Upper lobe of right lung (tissue), 1 donor: Measurements from ENCODE around the gene PDP2. TPM values are rescaled to one million over a fixed set of nuclear protein-coding genes. Genes with fewer than 3 reads are reported as not detected.
"Not testable (repeated sequence)": the region's sequence is repeated elsewhere in the genome, so short reads cannot be mapped to it uniquely, and the experiment has no call there.

Experiments
- ATAC-seq: fragments of 200-7000 bp; cut with Tn5 transposase; one replicate; pipeline ENCODE4 v1.9.1; 2020; ENCODE audit warnings: mild to moderate bottlenecking, moderate library complexity
- DNase-seq: peaks from one replicate; pipeline ENCODE4 v3.0.0-alpha.2; 2020
- H3K27ac ChIP-seq: fragments of 200-600 bp; one replicate; pipeline ENCODE4 v1.8.0; 2022
- H3K27me3 ChIP-seq: fragments of 200-600 bp; one replicate; pipeline ENCODE4 v1.8.0; 2022; ENCODE audit warnings: mild to moderate bottlenecking
- H3K36me3 ChIP-seq: fragments of 200-600 bp; one replicate; pipeline ENCODE4 v1.8.0; 2022
- H3K4me1 ChIP-seq: fragments of 200-600 bp; one replicate; pipeline ENCODE4 v1.8.0; 2022
- H3K4me3 ChIP-seq: fragments of 200-600 bp; one replicate; pipeline ENCODE4 v1.8.0; 2022; ENCODE audit warnings: mild to moderate bottlenecking
- H3K9me3 ChIP-seq: fragments of 200-600 bp; one replicate; pipeline ENCODE4 v1.8.0; 2022
- intact Hi-C: fragments of 100-400 bp; cut with DNase I; formaldehyde crosslinking; loops from one replicate; pipeline ENCODE4 v1.11.0; 2022
- total RNA-seq: library from RNA; stranded (reverse); fragmentation: NEBNext Ultra II Directional; extraction: Animal tissue kit (Norgen Biotek cat#: 25700); gene quantifications from one replicate; pipeline ENCODE4 v1.2.1, GENCODE V29; 2021
- TF ChIP-seq, protein P1 (sequence below): fragments of 200-600 bp; IDR thresholded peaks from one replicate; pipeline ENCODE4 v1.8.0; 2022; ENCODE audit warnings: antibody characterized with exemption
- donor health status: DM: no; HTN: yes; CAD: no; lungs with severe emphysema.

PDP2 gene
- total RNA-seq, 1 donor from 2014 or later, result 22.4 TPM

DNA sequence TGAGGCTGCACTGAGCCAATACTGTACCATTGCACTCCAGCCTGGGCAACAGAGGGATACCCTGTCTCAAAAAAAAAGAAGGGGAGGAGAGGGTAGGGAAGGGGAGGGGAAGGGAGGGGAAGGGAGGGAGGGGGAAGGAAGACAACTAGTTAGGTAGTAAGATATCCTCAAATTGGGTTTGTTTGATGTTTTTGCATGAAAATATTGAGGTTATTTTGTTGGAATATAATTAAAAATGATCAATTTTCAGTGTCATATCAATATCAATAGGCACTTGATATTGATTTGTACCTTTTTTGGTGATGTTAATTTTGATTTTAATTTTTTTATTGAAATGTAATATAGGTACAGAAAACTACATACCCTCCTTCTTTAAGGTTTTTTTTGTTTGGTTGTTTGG lies 16.6 kb upstream of the PDP2 start:
- Histone ChIP-seq H3K36me3 (no peaks in the 10 kb centered on the region), H3K27me3 (no peaks in the 10 kb centered on the region), H3K4me1 (no peaks in the 10 kb centered on the region), H3K27ac (no peak overlapping the region), H3K4me3 (no peak overlapping the region), H3K9me3 (no peaks in the 10 kb centered on the region)
- ATAC-seq (no peak), DNase-seq (no peak)
- intact Hi-C loops, result no loop called here
- TF ChIP-seq, protein P1, sequence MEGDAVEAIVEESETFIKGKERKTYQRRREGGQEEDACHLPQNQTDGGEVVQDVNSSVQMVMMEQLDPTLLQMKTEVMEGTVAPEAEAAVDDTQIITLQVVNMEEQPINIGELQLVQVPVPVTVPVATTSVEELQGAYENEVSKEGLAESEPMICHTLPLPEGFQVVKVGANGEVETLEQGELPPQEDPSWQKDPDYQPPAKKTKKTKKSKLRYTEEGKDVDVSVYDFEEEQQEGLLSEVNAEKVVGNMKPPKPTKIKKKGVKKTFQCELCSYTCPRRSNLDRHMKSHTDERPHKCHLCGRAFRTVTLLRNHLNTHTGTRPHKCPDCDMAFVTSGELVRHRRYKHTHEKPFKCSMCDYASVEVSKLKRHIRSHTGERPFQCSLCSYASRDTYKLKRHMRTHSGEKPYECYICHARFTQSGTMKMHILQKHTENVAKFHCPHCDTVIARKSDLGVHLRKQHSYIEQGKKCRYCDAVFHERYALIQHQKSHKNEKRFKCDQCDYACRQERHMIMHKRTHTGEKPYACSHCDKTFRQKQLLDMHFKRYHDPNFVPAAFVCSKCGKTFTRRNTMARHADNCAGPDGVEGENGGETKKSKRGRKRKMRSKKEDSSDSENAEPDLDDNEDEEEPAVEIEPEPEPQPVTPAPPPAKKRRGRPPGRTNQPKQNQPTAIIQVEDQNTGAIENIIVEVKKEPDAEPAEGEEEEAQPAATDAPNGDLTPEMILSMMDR, result no peak

DNA sequence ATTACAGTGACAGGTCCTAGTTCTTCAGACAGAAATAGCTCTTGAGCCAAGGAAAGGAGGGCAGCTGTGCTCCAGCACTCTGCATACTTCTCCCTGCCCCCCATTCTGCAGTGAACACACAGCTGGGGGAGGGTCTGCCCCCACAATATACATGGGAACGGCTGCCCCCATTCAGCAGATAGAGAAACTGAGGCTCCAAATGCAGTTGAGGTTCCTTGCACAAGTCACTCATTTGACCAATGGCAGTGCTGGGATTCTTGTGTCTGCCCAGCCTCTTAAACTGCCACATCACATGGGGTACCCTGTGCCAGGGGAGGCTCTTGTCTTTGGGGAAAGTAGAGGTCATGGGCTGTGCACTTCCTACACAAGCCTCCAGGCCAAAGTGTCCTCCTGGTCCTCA lies 10.9 kb upstream of the PDP2 start:
- TF ChIP-seq, protein P1, result no peak

DNA sequence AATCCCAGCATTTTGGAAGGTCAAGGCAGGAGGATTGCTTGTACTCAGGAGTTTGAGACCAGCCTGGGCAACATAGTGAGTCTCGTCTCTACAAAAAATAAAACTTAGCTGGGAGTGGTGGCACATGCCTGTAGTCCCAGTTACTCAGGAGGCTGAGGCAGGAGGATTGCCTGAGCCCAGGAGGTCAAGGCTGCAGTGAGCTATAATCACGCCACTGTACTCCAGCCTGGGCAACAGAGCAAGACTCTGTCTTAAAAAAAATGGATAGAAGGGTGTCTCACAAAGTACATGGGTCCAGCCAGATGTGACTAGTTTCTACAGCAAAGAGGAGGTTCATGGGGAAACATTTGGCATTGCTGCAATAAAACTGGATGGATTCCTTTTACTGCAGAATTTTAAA lies 9.0 kb upstream of the PDP2 start:
- H3K4me1 ChIP-seq, result peaks cover 15% of the 10 kb centered on the region
- H3K27ac ChIP-seq, H3K4me3 ChIP-seq, H3K36me3 ChIP-seq, ATAC-seq, H3K9me3 ChIP-seq, intact Hi-C loops, DNase-seq, H3K27me3 ChIP-seq: not testable (repeated sequence)

More for the DNA sequence above, 10.9 kb upstream of the PDP2 start:
- ATAC-seq (no peak), DNase-seq (no peak)
- peaks cover 11% of the 10 kb centered on the region for H3K4me1 ChIP-seq
- H3K27ac ChIP-seq, result no peak overlapping the region
- intact Hi-C loops, result no loop called here
- H3K36me3 ChIP-seq, result no peaks in the 10 kb centered on the region
- H3K9me3 ChIP-seq, result no peaks in the 10 kb centered on the region
- H3K4me3 ChIP-seq, result no peak overlapping the region
- H3K27me3 ChIP-seq, result no peaks in the 10 kb centered on the region

DNA sequence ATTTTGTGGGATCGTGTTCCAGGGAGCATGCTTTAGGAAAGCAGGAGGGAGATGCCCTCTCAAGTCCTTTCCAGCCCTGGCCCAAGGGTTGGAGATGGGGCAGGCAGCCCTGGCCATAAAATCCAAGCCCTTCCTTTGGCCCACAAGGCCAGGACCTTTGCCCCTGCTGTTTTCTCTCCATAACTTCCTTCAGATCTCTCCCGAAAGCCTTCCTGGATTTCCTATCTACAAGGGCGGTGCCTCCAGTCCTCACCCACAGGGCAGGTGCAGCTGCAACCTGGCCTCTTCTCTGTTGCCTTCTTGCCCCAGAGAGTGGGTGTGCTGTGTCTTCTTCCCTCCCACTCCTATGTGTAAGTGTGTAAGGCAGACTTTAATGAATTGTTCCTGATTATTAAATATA lies 8.5 kb upstream of the PDP2 start:
- Histone ChIP-seq H3K27ac (no peak overlapping the region), H3K4me1 (peaks cover 15% of the 10 kb centered on the region), H3K4me3 (no peak overlapping the region), H3K9me3 (no peaks in the 10 kb centered on the region), H3K27me3 (no peaks in the 10 kb centered on the region), H3K36me3 (no peaks in the 10 kb centered on the region)
- DNase-seq (no peak), ATAC-seq (no peak)
- intact Hi-C loops, result no loop called here
- TF ChIP-seq, protein P1, result no peak

DNA sequence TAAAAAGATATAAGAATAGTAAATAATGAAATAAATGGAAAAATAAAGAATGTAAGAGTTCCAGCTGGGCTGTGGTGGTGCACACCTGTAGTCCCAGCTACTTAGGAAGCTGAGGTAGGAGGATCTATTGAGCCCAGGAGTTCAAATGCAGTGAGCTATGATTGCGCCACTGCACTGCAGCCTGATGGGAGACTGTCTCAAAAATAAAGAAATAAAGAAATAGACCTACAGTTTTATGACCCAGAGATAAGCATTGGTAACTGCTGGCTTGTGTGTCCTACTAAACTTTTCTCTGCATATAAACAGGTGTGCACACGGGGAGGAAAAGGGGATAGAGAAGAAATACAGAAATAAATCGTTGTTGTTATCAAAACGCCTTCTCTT lies 7.8 kb upstream of the PDP2 start:
- ATAC-seq (no peak), DNase-seq (no peak)
- Histone ChIP-seq H3K36me3 (no peaks in the 10 kb centered on the region), H3K4me1 (peaks cover 15% of the 10 kb centered on the region), H3K27ac (peak overlapping the region; percentile 55), H3K4me3 (peak overlapping the region; percentile 47), H3K27me3 (no peaks in the 10 kb centered on the region), H3K9me3 (no peaks in the 10 kb centered on the region)
- TF ChIP-seq, protein P1, result no peak
- intact Hi-C loops, result no loop called here

DNA sequence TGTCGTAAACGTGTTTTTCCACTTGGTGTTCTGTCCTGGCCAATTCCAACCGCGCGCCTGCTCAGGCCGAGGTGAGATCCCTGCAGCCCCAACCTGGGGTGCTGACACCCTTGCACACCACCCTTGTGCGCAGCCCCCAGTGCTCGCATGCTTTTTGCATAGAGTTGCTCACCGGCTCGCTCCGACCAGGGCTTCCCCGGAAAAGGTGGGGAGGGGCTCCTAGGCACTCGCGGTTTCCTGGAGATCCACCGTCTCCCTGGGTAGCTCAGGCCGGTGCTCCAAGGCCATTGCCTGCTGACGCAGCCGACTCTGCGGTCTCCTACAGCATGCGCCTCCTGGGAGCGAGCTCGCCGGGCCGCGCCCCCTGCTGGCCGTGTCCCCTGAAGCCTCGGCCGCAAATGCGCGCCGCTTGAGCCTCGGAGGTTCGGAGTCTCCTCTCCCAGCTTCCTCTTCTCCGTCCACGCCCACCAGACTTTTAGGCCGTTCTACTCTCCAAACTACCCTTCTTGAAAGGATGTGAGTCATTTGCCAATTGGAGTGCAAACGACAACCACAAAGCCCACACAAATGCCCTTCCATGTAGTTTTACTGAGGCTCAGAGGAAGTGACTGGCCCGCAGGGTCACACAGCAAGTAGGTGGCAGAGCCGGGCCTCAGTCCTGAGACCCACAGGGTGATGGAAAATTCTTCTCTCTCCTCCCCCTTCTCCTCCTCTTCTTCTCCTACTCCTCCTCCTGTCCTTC lies 7.2 kb upstream of the PDP2 start:
- intact Hi-C loops, result no loop called here

More for the DNA sequence above, 7.2 kb upstream of the PDP2 start:
- Histone ChIP-seq H3K27me3 (no peaks in the 10 kb centered on the region), H3K36me3 (no peaks in the 10 kb centered on the region), H3K27ac (peak overlapping the region; percentile 55), H3K4me3 (peak overlapping the region; percentile 47), H3K9me3 (no peaks in the 10 kb centered on the region), H3K4me1 (peaks cover 15% of the 10 kb centered on the region)
- ATAC-seq (peak; percentile 99), DNase-seq (peak; percentile 96)
- TF ChIP-seq, protein P1, result peak; percentile 96
